Psoas muscle (tissue), 8 donors: ENCODE measurements around the gene TEX29. TPM values are rescaled to one million over a fixed set of nuclear protein-coding genes. Genes with fewer than 3 reads are reported as not detected.

Source experiments
- ATAC-seq, 4 donors: fragments of 200-7000 bp; cut with Tn5 transposase; one replicate each; pipeline ENCODE4 v1.9.1; 2020; ENCODE audit warnings: moderate library complexity in 3 of 4, mild to moderate bottlenecking in 2 of 4
- DNase-seq, 2 donors: peaks; one replicate each; pipeline ENCODE4 v3.0.0-alpha.2; 2020
- H3K27ac ChIP-seq: fragments of 200-600 bp; one replicate; pipeline ENCODE4 v1.8.0; 2022
- H3K27me3 ChIP-seq, 3 donors: fragments of 200-600 bp in 1 of 3; one replicate each; pipeline versions ENCODE4 v1.6.1 to v1.8.0; 2013 to 2022; ENCODE audit warnings: low read length in 2 of 3, mild to moderate bottlenecking in 2 of 3, moderate library complexity in 1 of 3; ENCODE audit not compliant: insufficient read depth in 3 of 3
- H3K36me3 ChIP-seq, 2 donors: fragments of 200-600 bp in 1 of 2; one replicate each; pipeline versions ENCODE4 v1.6.1 to v1.8.0; 2013 to 2022; ENCODE audit warnings: low read depth in 1 of 2, mild to moderate bottlenecking in 1 of 2, moderate library complexity in 1 of 2; ENCODE audit not compliant: insufficient read depth in 1 of 2
- H3K4me1 ChIP-seq: fragments of 200-600 bp; one replicate; pipeline ENCODE4 v1.8.0; 2022
- H3K4me3 ChIP-seq: fragments of 200-600 bp; one replicate; pipeline ENCODE4 v1.8.0; 2022; ENCODE audit warnings: mild to moderate bottlenecking
- H3K9me3 ChIP-seq: fragments of 200-600 bp; one replicate; pipeline ENCODE4 v1.8.0; 2022
- CTCF ChIP-seq: fragments of 200-600 bp; IDR thresholded peaks from one replicate; pipeline ENCODE4 v1.8.0; 2022; ENCODE audit warnings: antibody characterized with exemption
- WGBS, 3 donors: extraction: QIAGEN DNeasy Blood & Tissue Kit; methylation state at CpG; one replicate each; pipeline versions ENCODE4 v1.1.6 to v1.1.7; 2013; 5-methylcytosine and 5-hydroxymethylcytosine counted together
- intact Hi-C, 2 donors: fragments of 100-400 bp; cut with DNase I; formaldehyde crosslinking; loops; one replicate each; pipeline versions ENCODE4 v1.11.0 to v1.14.2; 2022
- polyA plus RNA-seq, 3 donors: library from polyadenylated mRNA; stranded (reverse); fragments of 200-250 nt; gene quantifications; one replicate each; pipeline ENCODE4 v1.2.3, GENCODE V29; 2013
- total RNA-seq, 4 donors: library from RNA; stranded (reverse); fragmentation: NEBNext Ultra II Directional in 2 of 4; extraction: Animal tissue kit (Norgen Biotek cat#: 25700) in 2 of 4; gene quantifications; one replicate each; pipeline versions ENCODE4 v1.2.1 to v1.2.4, GENCODE V29; 2021 to 2023
- donor health status: healthy with polysubstance abuse.
- donor health status: DM: no; HTN: no; CAD: no; lungs with moderate emphysema.
- donor health status: Bipolar disorder and iron deficiency.
- donor health status: healthy.
- donor health status: DM: yes; HTN: yes; CAD: no.
- donor health status: DM: no; HTN: no; CAD: no.
- donor health status: DM: no; HTN: no; CAD: no.
- donor health status: DM: yes; HTN: yes; CAD: no.

The TEX29 gene
- total and polyA plus RNA-seq, 7 donors: 0.14 to 1.2 (median 0.38) TPM; not detected in 2

- ATAC-seq (no peak), DNase-seq (no peak)
- Histone ChIP-seq H3K4me1 (no peaks in the 10 kb centered on the region), H3K27me3 (no peaks in the 10 kb centered on the region), H3K9me3 (no peaks in the 10 kb centered on the region), H3K27ac (no peak overlapping the region), H3K36me3 (no peaks in the 10 kb centered on the region), H3K4me3 (no peak overlapping the region)
- 83 to 87% (median 84%) methylated on average over 16 of the region's 16 CpGs for WGBS, 3 donors
- TF ChIP-seq CTCF: no peak
- intact Hi-C loops: no loop called here
Observed at GRCh38 chr13:111326981-111327642, 6.7 kb downstream of the TEX29 start.

GRCh38 chr13:111327730-111328573 lies 7.5 kb downstream of the TEX29 start:
- TF ChIP-seq CTCF: no peak
- H3K4me1 ChIP-seq: no peaks in the 10 kb centered on the region
- no peaks in the 10 kb centered on the region for H3K9me3 ChIP-seq
- DNase-seq: no peak
- no peak overlapping the region for H3K4me3 ChIP-seq
- intact Hi-C loops: no loop called here
- ATAC-seq: no peak
- 90 to 93% (median 90%) methylated on average over 32 of the region's 32 CpGs for WGBS, 3 donors
- H3K36me3 ChIP-seq: no peaks in the 10 kb centered on the region
- no peaks in the 10 kb centered on the region for H3K27me3 ChIP-seq
- no peak overlapping the region for H3K27ac ChIP-seq

- DNase-seq (no peak), ATAC-seq (no peak)
- Histone ChIP-seq H3K4me3 (no peak overlapping the region), H3K27me3 (no peaks in the 10 kb centered on the region), H3K36me3 (no peaks in the 10 kb centered on the region), H3K27ac (no peak overlapping the region), H3K9me3 (no peaks in the 10 kb centered on the region), H3K4me1 (no peaks in the 10 kb centered on the region)
- intact Hi-C loops: no loop called here
- no peak for TF ChIP-seq CTCF
- WGBS, 3 donors: 86 to 88% (median 87%) methylated on average over 30 of the region's 30 CpGs
Observed at GRCh38 chr13:111328574-111329410, 8.3 kb downstream of the TEX29 start.

- Histone ChIP-seq H3K27ac (no peak overlapping the region), H3K36me3 (no peaks in the 10 kb centered on the region), H3K4me3 (no peak overlapping the region), H3K4me1 (no peaks in the 10 kb centered on the region), H3K27me3 (no peaks in the 10 kb centered on the region), H3K9me3 (no peaks in the 10 kb centered on the region)
- DNase-seq: no peak
- WGBS, 3 donors: 93 to 94% (median 94%) methylated on average over 7 of the region's 7 CpGs
- TF ChIP-seq CTCF: no peak
- ATAC-seq: no peak
- intact Hi-C loops: no loop called here
Observed at GRCh38 chr13:111329641-111330040, 9.2 kb downstream of the TEX29 start.
